ENCODE results near the gene HSF5.

Gene HSF5

GRCh38 chr17:58468944-58469343 is 19.3 kb downstream of the HSF5 start:
- DNase-seq: no peak
- no peak overlapping the region for H3K4me2 ChIP-seq (ENCODE audit: low read length, poor library complexity, severe bottlenecking)
- no peak overlapping the region for H2BK120ac ChIP-seq (ENCODE audit: low read depth, low read length)
- no peak overlapping the region for H4K8ac ChIP-seq (ENCODE audit: low read length)
- WGBS: 57% methylated on average over 1 of the region's 3 CpGs
- no peak overlapping the region for H3K27ac ChIP-seq (ENCODE audit: low read length, poor library complexity, severe bottlenecking)
- no peak overlapping the region for H3K4me3 ChIP-seq (ENCODE audit: insufficient read depth in 1 of 2, low read depth in 1 of 2, low read length in 2 of 2)
- H3K9ac ChIP-seq (ENCODE audit: low read length): no peak overlapping the region
- no peak overlapping the region for H4K91ac ChIP-seq (ENCODE audit: low read length)
- peaks cover 0 to 8% of the 10 kb centered on the region in 2 experiments for H3K27me3 ChIP-seq (ENCODE audit: control insufficient read depth in 1 of 2, insufficient read depth in 1 of 2, low read length in 2 of 2)
- H3K4me1 ChIP-seq (ENCODE audit: control insufficient read depth, insufficient read depth, low read depth, low read length): no peaks in the 10 kb centered on the region
- no peak overlapping the region for H2BK15ac ChIP-seq (ENCODE audit: low read depth, poor library complexity, severe bottlenecking)
- no peak overlapping the region for H3K4ac ChIP-seq (ENCODE audit: low read depth in 1 of 2, low read length in 2 of 2)
- H3K9me3 ChIP-seq (ENCODE audit: control insufficient read depth, low read length): no peaks in the 10 kb centered on the region
- no peaks in the 10 kb centered on the region for H3K36me3 ChIP-seq (ENCODE audit: control insufficient read depth in 1 of 2, insufficient read depth in 2 of 2, low read depth in 1 of 2, low read length in 2 of 2)
- no peak overlapping the region for H3K14ac ChIP-seq (ENCODE audit: low read length in 2 of 2)
- H2AK5ac ChIP-seq (ENCODE audit: low read length, severe bottlenecking): no peak overlapping the region
- H2BK12ac ChIP-seq (ENCODE audit: low read length in 2 of 2): no peak overlapping the region
- no peak overlapping the region for H2AFZ ChIP-seq (ENCODE audit: low read depth, low read length)
- no peak overlapping the region for H3K18ac ChIP-seq (ENCODE audit: low read depth in 1 of 2, low read length in 2 of 2)
- H2BK5ac ChIP-seq (ENCODE audit: low read depth, low read length, poor library complexity, severe bottlenecking): no peak overlapping the region
- H3K79me1 ChIP-seq (replicated peaks; ENCODE audit: low read length, poor library complexity, severe bottlenecking): no peaks in the 10 kb centered on the region
- no peak overlapping the region for H3K23ac ChIP-seq (ENCODE audit: low read length in 2 of 2)

- Histone ChIP-seq H2BK120ac (ENCODE audit: low read depth, low read length) (no peak overlapping the region), H3K9me3 (ENCODE audit: control insufficient read depth, low read length) (no peaks in the 10 kb centered on the region), H3K4me3 (ENCODE audit: insufficient read depth in 1 of 2, low read depth in 1 of 2, low read length in 2 of 2) (no peak overlapping the region)
These were observed 32.7 kb downstream of the HSF5 start for GRCh38 chr17:58455491-58455890.

GRCh38 chr17:58452738-58453137 is 35.5 kb downstream of the HSF5 start:
- Histone ChIP-seq H3K9ac (ENCODE audit: low read length) (no peak overlapping the region), H3K23ac (ENCODE audit: low read length in 2 of 2) (no peak overlapping the region), H3K4ac (ENCODE audit: low read depth in 1 of 2, low read length in 2 of 2) (no peak overlapping the region), H2BK5ac (ENCODE audit: low read depth, low read length, poor library complexity, severe bottlenecking) (no peak overlapping the region), H2AK5ac (ENCODE audit: low read length, severe bottlenecking) (no peak overlapping the region), H4K91ac (ENCODE audit: low read length) (no peak overlapping the region), H3K4me1 (ENCODE audit: control insufficient read depth, insufficient read depth, low read depth, low read length) (peaks cover 2% of the 10 kb centered on the region), H3K18ac (ENCODE audit: low read depth in 1 of 2, low read length in 2 of 2) (no peak overlapping the region), H3K27ac (ENCODE audit: low read length, poor library complexity, severe bottlenecking) (no peak overlapping the region), H3K9me3 (ENCODE audit: control insufficient read depth, low read length) (no peaks in the 10 kb centered on the region), H3K14ac (ENCODE audit: low read length in 2 of 2) (no peak overlapping the region), H2AFZ (ENCODE audit: low read depth, low read length) (no peak overlapping the region), H2BK15ac (ENCODE audit: low read depth, poor library complexity, severe bottlenecking) (no peak overlapping the region), H3K27me3 (ENCODE audit: control insufficient read depth in 1 of 2, insufficient read depth in 1 of 2, low read length in 2 of 2) (no peaks in the 10 kb centered on the region), H3K79me1 (replicated peaks; ENCODE audit: low read length, poor library complexity, severe bottlenecking) (no peaks in the 10 kb centered on the region), H3K36me3 (ENCODE audit: control insufficient read depth in 1 of 2, insufficient read depth in 2 of 2, low read depth in 1 of 2, low read length in 2 of 2) (no peaks in the 10 kb centered on the region), H3K4me3 (ENCODE audit: insufficient read depth in 1 of 2, low read depth in 1 of 2, low read length in 2 of 2) (no peak overlapping the region), H4K8ac (ENCODE audit: low read length) (no peak overlapping the region), H2BK12ac (ENCODE audit: low read length in 2 of 2) (no peak overlapping the region), H2BK120ac (ENCODE audit: low read depth, low read length) (no peak overlapping the region), H3K4me2 (ENCODE audit: low read length, poor library complexity, severe bottlenecking) (no peak overlapping the region)
- peak; percentile 55 for DNase-seq
- 92% methylated on average over 1 of the region's 1 CpG for WGBS

More at GRCh38 chr17:58455491-58455890, 32.7 kb downstream of the HSF5 start:
- H3K18ac ChIP-seq (ENCODE audit: low read depth in 1 of 2, low read length in 2 of 2): no peak overlapping the region
- no peak overlapping the region for H3K23ac ChIP-seq (ENCODE audit: low read length in 2 of 2)
- DNase-seq: no peak
- no peak overlapping the region for H2AFZ ChIP-seq (ENCODE audit: low read depth, low read length)
- no peak overlapping the region for H3K4ac ChIP-seq (ENCODE audit: low read depth in 1 of 2, low read length in 2 of 2)
- H4K8ac ChIP-seq (ENCODE audit: low read length): no peak overlapping the region
- no peak overlapping the region for H2AK5ac ChIP-seq (ENCODE audit: low read length, severe bottlenecking)
- no peak overlapping the region for H2BK12ac ChIP-seq (ENCODE audit: low read length in 2 of 2)
- H3K14ac ChIP-seq (ENCODE audit: low read length in 2 of 2): no peak overlapping the region
- H3K9ac ChIP-seq (ENCODE audit: low read length): no peak overlapping the region
- H3K27ac ChIP-seq (ENCODE audit: low read length, poor library complexity, severe bottlenecking): no peak overlapping the region
- no peak overlapping the region for H3K4me2 ChIP-seq (ENCODE audit: low read length, poor library complexity, severe bottlenecking)
- no peaks in the 10 kb centered on the region for H3K79me1 ChIP-seq (replicated peaks; ENCODE audit: low read length, poor library complexity, severe bottlenecking)
- H2BK5ac ChIP-seq (ENCODE audit: low read depth, low read length, poor library complexity, severe bottlenecking): no peak overlapping the region
- peaks cover 2% of the 10 kb centered on the region for H3K4me1 ChIP-seq (ENCODE audit: control insufficient read depth, insufficient read depth, low read depth, low read length)
- H2BK15ac ChIP-seq (ENCODE audit: low read depth, poor library complexity, severe bottlenecking): no peak overlapping the region
- H3K27me3 ChIP-seq (ENCODE audit: control insufficient read depth in 1 of 2, insufficient read depth in 1 of 2, low read length in 2 of 2): no peaks in the 10 kb centered on the region
- no peaks in the 10 kb centered on the region for H3K36me3 ChIP-seq (ENCODE audit: control insufficient read depth in 1 of 2, insufficient read depth in 2 of 2, low read depth in 1 of 2, low read length in 2 of 2)
- H4K91ac ChIP-seq (ENCODE audit: low read length): no peak overlapping the region

GRCh38 chr17:58447039-58447975 is 40.9 kb downstream of the HSF5 start:
- H3K23ac ChIP-seq (ENCODE audit: low read length in 2 of 2): no peak overlapping the region
- no peak overlapping the region for H3K27ac ChIP-seq (ENCODE audit: low read length, poor library complexity, severe bottlenecking)
- H3K9ac ChIP-seq (ENCODE audit: low read length): no peak overlapping the region
- H4K91ac ChIP-seq (ENCODE audit: low read length): no peak overlapping the region
- WGBS: 57% methylated on average over 8 of the region's 9 CpGs
- no peak overlapping the region for H3K4ac ChIP-seq (ENCODE audit: low read depth in 1 of 2, low read length in 2 of 2)
- H3K18ac ChIP-seq (ENCODE audit: low read depth in 1 of 2, low read length in 2 of 2): no peak overlapping the region
- DNase-seq: peak; percentile 84
- no peak overlapping the region for H3K4me3 ChIP-seq (ENCODE audit: insufficient read depth in 1 of 2, low read depth in 1 of 2, low read length in 2 of 2)
- no peak overlapping the region for H4K8ac ChIP-seq (ENCODE audit: low read length)
- no peak overlapping the region for H3K14ac ChIP-seq (ENCODE audit: low read length in 2 of 2)
- H2BK15ac ChIP-seq (ENCODE audit: low read depth, poor library complexity, severe bottlenecking): no peak overlapping the region
- H2BK12ac ChIP-seq (ENCODE audit: low read length in 2 of 2): no peak overlapping the region
- peaks cover 5 to 9% of the 10 kb centered on the region in 2 experiments for H3K27me3 ChIP-seq (ENCODE audit: control insufficient read depth in 1 of 2, insufficient read depth in 1 of 2, low read length in 2 of 2)
- no peaks in the 10 kb centered on the region for H3K36me3 ChIP-seq (ENCODE audit: control insufficient read depth in 1 of 2, insufficient read depth in 2 of 2, low read depth in 1 of 2, low read length in 2 of 2)
- H2BK120ac ChIP-seq (ENCODE audit: low read depth, low read length): no peak overlapping the region
- H3K79me1 ChIP-seq (replicated peaks; ENCODE audit: low read length, poor library complexity, severe bottlenecking): no peaks in the 10 kb centered on the region
- H3K9me3 ChIP-seq (ENCODE audit: control insufficient read depth, low read length): peaks cover 4% of the 10 kb centered on the region
- no peak overlapping the region for H2AFZ ChIP-seq (ENCODE audit: low read depth, low read length)
- H3K4me2 ChIP-seq (ENCODE audit: low read length, poor library complexity, severe bottlenecking): no peak overlapping the region
- H2BK5ac ChIP-seq (ENCODE audit: low read depth, low read length, poor library complexity, severe bottlenecking): no peak overlapping the region
- no peaks in the 10 kb centered on the region for H3K4me1 ChIP-seq (ENCODE audit: control insufficient read depth, insufficient read depth, low read depth, low read length)
- no peak overlapping the region for H2AK5ac ChIP-seq (ENCODE audit: low read length, severe bottlenecking)
